ENCODE results near the gene NPTN. TPM values are rescaled to one million over a fixed set of nuclear protein-coding genes. Genes with fewer than 3 reads are reported as not detected.

Gene NPTN
- polyA plus RNA-seq, 3 donors, result 86.5 to 137 (median 88.0) TPM

GRCh38 chr15:73679180-73679579 is 46.0 kb upstream of the NPTN start:
- DNase-seq, result no peak
- no peak overlapping the region for H3K9ac ChIP-seq (ENCODE audit: insufficient read depth, low read length, poor library complexity, severe bottlenecking)
- intact Hi-C loops (cut with micrococcal nuclease), result no loop called here
- H3K36me3 Mint-ChIP-seq, result peaks cover 0 to 2% of the 10 kb centered on the region in 2 donors
- TF ChIP-seq, protein P1, sequence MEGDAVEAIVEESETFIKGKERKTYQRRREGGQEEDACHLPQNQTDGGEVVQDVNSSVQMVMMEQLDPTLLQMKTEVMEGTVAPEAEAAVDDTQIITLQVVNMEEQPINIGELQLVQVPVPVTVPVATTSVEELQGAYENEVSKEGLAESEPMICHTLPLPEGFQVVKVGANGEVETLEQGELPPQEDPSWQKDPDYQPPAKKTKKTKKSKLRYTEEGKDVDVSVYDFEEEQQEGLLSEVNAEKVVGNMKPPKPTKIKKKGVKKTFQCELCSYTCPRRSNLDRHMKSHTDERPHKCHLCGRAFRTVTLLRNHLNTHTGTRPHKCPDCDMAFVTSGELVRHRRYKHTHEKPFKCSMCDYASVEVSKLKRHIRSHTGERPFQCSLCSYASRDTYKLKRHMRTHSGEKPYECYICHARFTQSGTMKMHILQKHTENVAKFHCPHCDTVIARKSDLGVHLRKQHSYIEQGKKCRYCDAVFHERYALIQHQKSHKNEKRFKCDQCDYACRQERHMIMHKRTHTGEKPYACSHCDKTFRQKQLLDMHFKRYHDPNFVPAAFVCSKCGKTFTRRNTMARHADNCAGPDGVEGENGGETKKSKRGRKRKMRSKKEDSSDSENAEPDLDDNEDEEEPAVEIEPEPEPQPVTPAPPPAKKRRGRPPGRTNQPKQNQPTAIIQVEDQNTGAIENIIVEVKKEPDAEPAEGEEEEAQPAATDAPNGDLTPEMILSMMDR (IDR thresholded peaks at IDR 0.05), result no peak
- H3K4me1 Mint-ChIP-seq, result peaks cover 5% of the 10 kb centered on the region
- 85% methylated on average over 2 of the region's 3 CpGs for WGBS (ENCODE audit: insufficient coverage)
- no peak overlapping the region for H2AFZ ChIP-seq (ENCODE audit: insufficient read depth, low read depth, low read length, poor library complexity, severe bottlenecking)
- no peak overlapping the region for H3K4me3 Mint-ChIP-seq
- no peaks in the 10 kb centered on the region for H4K20me1 ChIP-seq (ENCODE audit: insufficient read depth, low read length)
- no peak overlapping the region for H3K4me3 ChIP-seq (replicated peaks in 1 of 3; ENCODE audit: low read depth in 2 of 3, low read length in 3 of 3)
- no peaks in the 10 kb centered on the region for H3K79me2 ChIP-seq (ENCODE audit: insufficient read depth, low read length)
- H3K27me3 ChIP-seq (ENCODE audit: control insufficient read depth in 2 of 2, insufficient read depth in 2 of 2, low read length in 2 of 2), result peaks cover 9 to 23% of the 10 kb centered on the region in 2 donors
- peaks cover 0 to 5% of the 10 kb centered on the region in 2 donors for H3K4me1 ChIP-seq (ENCODE audit: control insufficient read depth in 1 of 2, insufficient read depth in 2 of 2, low read length in 2 of 2)
- H3K27me3 Mint-ChIP-seq (ENCODE audit: low read depth in 3 of 3), result peaks cover 36 to 43% (median 40%) of the 10 kb centered on the region in 3 donors
- no peak overlapping the region for H3K27ac Mint-ChIP-seq
- no peak overlapping the region for H3K27ac ChIP-seq (ENCODE audit: low read depth in 1 of 2, low read length in 2 of 2)
- no peaks in the 10 kb centered on the region for H3K9me3 ChIP-seq (replicated peaks in 1 of 2; ENCODE audit: control insufficient read depth in 1 of 2, insufficient read depth in 1 of 2, low read length in 2 of 2)
- H3K9me3 Mint-ChIP-seq, result peaks cover 0 to 9% (median 4%) of the 10 kb centered on the region in 7 donors
- H3K36me3 ChIP-seq (replicated peaks in 1 of 2; ENCODE audit: control insufficient read depth in 1 of 2, insufficient read depth in 2 of 2, low read length in 2 of 2), result no peaks in the 10 kb centered on the region
- H3K4me2 ChIP-seq (replicated peaks; ENCODE audit: extremely low read depth, low read length, poor library complexity, severe bottlenecking), result no peak overlapping the region

GRCh38 chr15:73678498-73678897 is 45.3 kb upstream of the NPTN start:
- TF ChIP-seq, protein P1 (IDR thresholded peaks at IDR 0.05), result no peak
- no peak overlapping the region for H3K4me3 ChIP-seq (replicated peaks in 1 of 3; ENCODE audit: low read depth in 2 of 3, low read length in 3 of 3)
- intact Hi-C loops (cut with micrococcal nuclease), result no loop called here
- no peaks in the 10 kb centered on the region for H3K36me3 ChIP-seq (replicated peaks in 1 of 2; ENCODE audit: control insufficient read depth in 1 of 2, insufficient read depth in 2 of 2, low read length in 2 of 2)
- no peak overlapping the region for H3K27ac ChIP-seq (ENCODE audit: low read depth in 1 of 2, low read length in 2 of 2)
- no peak overlapping the region for H3K4me2 ChIP-seq (replicated peaks; ENCODE audit: extremely low read depth, low read length, poor library complexity, severe bottlenecking)
- Mint-ChIP-seq H3K4me3 (no peak overlapping the region), H3K9me3 (peaks cover 0 to 4% (median under 1%) of the 10 kb centered on the region in 7 donors), H3K27ac (no peak overlapping the region), H3K27me3 (ENCODE audit: low read depth in 3 of 3) (peaks cover 32 to 38% (median 37%) of the 10 kb centered on the region in 3 donors), H3K36me3 (peaks cover 0 to 2% of the 10 kb centered on the region in 2 donors), H3K4me1 (peaks cover under 1% of the 10 kb centered on the region)
- WGBS (ENCODE audit: insufficient coverage), result no CpG with 5 or more reads among the region's 3 CpGs
- H3K9ac ChIP-seq (ENCODE audit: insufficient read depth, low read length, poor library complexity, severe bottlenecking), result no peak overlapping the region
- H2AFZ ChIP-seq (ENCODE audit: insufficient read depth, low read depth, low read length, poor library complexity, severe bottlenecking), result no peak overlapping the region
- no peaks in the 10 kb centered on the region for H3K9me3 ChIP-seq (replicated peaks in 1 of 2; ENCODE audit: control insufficient read depth in 1 of 2, insufficient read depth in 1 of 2, low read length in 2 of 2)
- no peak for DNase-seq
- H3K4me1 ChIP-seq (ENCODE audit: control insufficient read depth in 1 of 2, insufficient read depth in 2 of 2, low read length in 2 of 2), result peaks cover 0 to under 1% of the 10 kb centered on the region in 2 donors
- no peaks in the 10 kb centered on the region for H4K20me1 ChIP-seq (ENCODE audit: insufficient read depth, low read length)
- no peaks in the 10 kb centered on the region for H3K79me2 ChIP-seq (ENCODE audit: insufficient read depth, low read length)
- H3K27me3 ChIP-seq (ENCODE audit: control insufficient read depth in 2 of 2, insufficient read depth in 2 of 2, low read length in 2 of 2), result peaks cover 9 to 19% of the 10 kb centered on the region in 2 donors

Measured in CD14-positive monocyte (primary cell).